DOHH2 (cell line): ENCODE measurements around the gene YEATS2.

Source experiments
- EZH2phosphoT487 ChIP-seq: fragments of 200-600 bp; sonication (generic); IDR thresholded peaks from 2 replicates; pipeline ENCODE4 v1.6.1; 2017; ENCODE audit warnings: borderline replicate concordance, mild to moderate bottlenecking, antibody characterized with exemption, low read length, moderate library complexity, mixed read lengths
- TF ChIP-seq, protein P1 (sequence below): fragments of 200-600 bp; sonication (generic); IDR thresholded peaks from one replicate; pipeline ENCODE4 v1.5.1; 2014; ENCODE audit warnings: antibody characterized with exemption, mild to moderate bottlenecking, low read depth, low read length; ENCODE audit not compliant: poor library complexity, severe bottlenecking

- TF ChIP-seq, protein P1, sequence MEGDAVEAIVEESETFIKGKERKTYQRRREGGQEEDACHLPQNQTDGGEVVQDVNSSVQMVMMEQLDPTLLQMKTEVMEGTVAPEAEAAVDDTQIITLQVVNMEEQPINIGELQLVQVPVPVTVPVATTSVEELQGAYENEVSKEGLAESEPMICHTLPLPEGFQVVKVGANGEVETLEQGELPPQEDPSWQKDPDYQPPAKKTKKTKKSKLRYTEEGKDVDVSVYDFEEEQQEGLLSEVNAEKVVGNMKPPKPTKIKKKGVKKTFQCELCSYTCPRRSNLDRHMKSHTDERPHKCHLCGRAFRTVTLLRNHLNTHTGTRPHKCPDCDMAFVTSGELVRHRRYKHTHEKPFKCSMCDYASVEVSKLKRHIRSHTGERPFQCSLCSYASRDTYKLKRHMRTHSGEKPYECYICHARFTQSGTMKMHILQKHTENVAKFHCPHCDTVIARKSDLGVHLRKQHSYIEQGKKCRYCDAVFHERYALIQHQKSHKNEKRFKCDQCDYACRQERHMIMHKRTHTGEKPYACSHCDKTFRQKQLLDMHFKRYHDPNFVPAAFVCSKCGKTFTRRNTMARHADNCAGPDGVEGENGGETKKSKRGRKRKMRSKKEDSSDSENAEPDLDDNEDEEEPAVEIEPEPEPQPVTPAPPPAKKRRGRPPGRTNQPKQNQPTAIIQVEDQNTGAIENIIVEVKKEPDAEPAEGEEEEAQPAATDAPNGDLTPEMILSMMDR = no peak
- no peak for TF ChIP-seq EZH2phosphoT487
Observed at GRCh38 chr3:183766107-183766506, 68.5 kb downstream of the YEATS2 start.
